GM23338 (cell line): ENCODE results near the gene C3orf70. TPM values are rescaled to one million over a fixed set of nuclear protein-coding genes. Genes with fewer than 3 reads are reported as not detected.
A peak's percentile ranks its signal among the peaks of the same experiment; 100 is the strongest.

Experiments used
- ATAC-seq: fragments of 200-7000 bp; cut with Tn5 transposase; 3 replicates; pipeline ENCODE4 v1.9.1; 2020
- DNase-seq: peaks from one replicate; pipeline ENCODE4 v3.0.0-alpha.2; 2015; ENCODE audit warnings: low spot score
- H2AFZ ChIP-seq: fragments of 200-600 bp; sonication (generic); 2 replicates; pipeline ENCODE4 v1.8.0; 2016; ENCODE audit warnings: antibody characterized with exemption, mild to moderate bottlenecking, moderate library complexity
- H3F3A ChIP-seq: fragments of 200-600 bp; sonication (generic); replicated peaks from 2 replicates; pipeline ENCODE4 v1.8.0; 2017; ENCODE audit warnings: antibody characterized with exemption, mixed run types, low read depth
- H3K27ac ChIP-seq: fragments of 200-600 bp; sonication (generic); 2 replicates; pipeline ENCODE4 v1.6.1; 2016; ENCODE audit warnings: low read depth
- H3K27me3 ChIP-seq: fragments of 200-600 bp; sonication (generic); 2 replicates; pipeline ENCODE4 v1.8.0; 2016; ENCODE audit warnings: mild to moderate bottlenecking, mixed run types, moderate library complexity; ENCODE audit not compliant: insufficient read depth
- H3K36me3 ChIP-seq: fragments of 200-600 bp; sonication (generic); 2 replicates; pipeline ENCODE4 v1.8.0; 2016; ENCODE audit warnings: mild to moderate bottlenecking; ENCODE audit not compliant: insufficient read depth
- H3K4me1 ChIP-seq: fragments of 200-600 bp; sonication (generic); 2 replicates; pipeline ENCODE4 v1.8.0; 2016; ENCODE audit warnings: mild to moderate bottlenecking, moderate library complexity; ENCODE audit not compliant: insufficient read depth
- H3K4me2 ChIP-seq: fragments of 200-600 bp; sonication (generic); 2 replicates; pipeline ENCODE4 v1.7.1; 2017; ENCODE audit warnings: mixed run types
- H3K4me3 ChIP-seq: fragments of 200-600 bp; sonication (generic); 2 replicates; pipeline ENCODE4 v1.6.1; 2016; ENCODE audit warnings: mixed run types
- H3K79me2 ChIP-seq: fragments of 200-600 bp; sonication (generic); replicated peaks from 2 replicates; pipeline ENCODE4 v1.8.0; 2017; ENCODE audit warnings: mild to moderate bottlenecking; ENCODE audit not compliant: insufficient read depth
- H3K9me2 ChIP-seq: fragments of 200-600 bp; sonication (generic); 2 replicates; pipeline ENCODE4 v1.8.0; 2017; ENCODE audit not compliant: insufficient read depth
- H4K20me1 ChIP-seq: fragments of 200-600 bp; sonication (generic); replicated peaks from 2 replicates; pipeline ENCODE4 v1.8.0; 2017; ENCODE audit warnings: mild to moderate bottlenecking; ENCODE audit not compliant: insufficient read depth
- H3K27ac Mint-ChIP-seq: 2 replicates; pipeline ENCODE4 v1.8.0; 2020; ENCODE audit warnings: inconsistent platforms, mild to moderate bottlenecking, moderate library complexity, mixed read lengths
- H3K27me3 Mint-ChIP-seq: 3 replicates; pipeline ENCODE4 v1.8.0; 2022; ENCODE audit warnings: low read depth, mild to moderate bottlenecking, moderate library complexity, mixed read lengths, inconsistent platforms; ENCODE audit not compliant: insufficient read depth, poor library complexity
- H3K36me3 Mint-ChIP-seq: 3 replicates; pipeline ENCODE4 v1.8.0; 2021; ENCODE audit warnings: low read depth, mild to moderate bottlenecking, inconsistent platforms, moderate library complexity, mixed read lengths
- H3K4me1 Mint-ChIP-seq: 3 replicates; pipeline ENCODE4 v1.8.0; 2020; ENCODE audit warnings: mild to moderate bottlenecking, inconsistent platforms, mixed read lengths
- H3K4me3 Mint-ChIP-seq: 3 replicates; pipeline ENCODE4 v1.8.0; 2021; ENCODE audit warnings: moderate library complexity, mild to moderate bottlenecking, inconsistent platforms, mixed read lengths
- H3K9me3 Mint-ChIP-seq: 3 replicates; pipeline ENCODE4 v1.8.0; 2020; ENCODE audit warnings: moderate library complexity, mild to moderate bottlenecking, inconsistent platforms, mixed read lengths
- CREB1 ChIP-seq: fragments of 250-450 bp; sonication (Bioruptor Pico); IDR thresholded peaks from 2 replicates; pipeline ENCODE4 v1.5.0; 2020; ENCODE audit warnings: low read depth, mild to moderate bottlenecking, moderate library complexity
- EZH2 ChIP-seq: fragments of 200-600 bp; sonication (generic); IDR thresholded peaks from one replicate; pipeline ENCODE4 v1.8.0; 2017; ENCODE audit warnings: antibody characterized with exemption, mild to moderate bottlenecking, low read depth; ENCODE audit not compliant: unreplicated experiment
- EZH2phosphoT487 ChIP-seq: fragments of 200-600 bp; sonication (generic); IDR thresholded peaks from one replicate; pipeline ENCODE4 v1.8.1; 2018; ENCODE audit warnings: antibody characterized with exemption; ENCODE audit not compliant: unreplicated experiment
- JUNB ChIP-seq: IDR thresholded peaks from one replicate; pipeline ENCODE4 v1.6.1; 2016; ENCODE audit warnings: antibody characterized with exemption; ENCODE audit not compliant: unreplicated experiment
- polyA plus RNA-seq: library from polyadenylated mRNA; unstranded; fragments of >200 nt; fragmentation: Nextera tagmentation; extraction: Ambion mirVana; gene quantifications from 2 replicates; pipeline ENCODE4 v1.2.1, GENCODE V29; 2016
- total RNA-seq: library from RNA; depleted of rRNA; stranded (reverse); fragments of >200 nt; shearing (Covaris generic); gene quantifications from 2 replicates; pipeline ENCODE4 v1.2.3, GENCODE V29; 2014
- TF ChIP-seq, protein P1 (sequence below), 2 experiments: fragments of 200-600 bp in 1 of 2; sonication (generic) in 1 of 2; conservative IDR thresholded peaks; 2 replicates each; pipeline versions ENCODE4 v1.5.1 to v1.6.1; 2016 to 2017; ENCODE audit warnings: antibody characterized with exemption in 2 of 2, low read depth in 2 of 2, mild to moderate bottlenecking in 2 of 2, moderate library complexity in 1 of 2
- TF ChIP-seq, protein P2 (sequence below): IDR thresholded peaks from one replicate; pipeline ENCODE4 v1.6.1; 2018; ENCODE audit warnings: antibody characterized with exemption; ENCODE audit not compliant: unreplicated experiment
- TF ChIP-seq, protein P3 (sequence below): IDR thresholded peaks from 2 replicates; pipeline ENCODE4 v1.6.1; 2016; ENCODE audit warnings: antibody characterized with exemption

The C3orf70 gene
- total and polyA plus RNA-seq, 2 experiments from 2014 or later: 0.45 to 1.5 TPM

DNA sequence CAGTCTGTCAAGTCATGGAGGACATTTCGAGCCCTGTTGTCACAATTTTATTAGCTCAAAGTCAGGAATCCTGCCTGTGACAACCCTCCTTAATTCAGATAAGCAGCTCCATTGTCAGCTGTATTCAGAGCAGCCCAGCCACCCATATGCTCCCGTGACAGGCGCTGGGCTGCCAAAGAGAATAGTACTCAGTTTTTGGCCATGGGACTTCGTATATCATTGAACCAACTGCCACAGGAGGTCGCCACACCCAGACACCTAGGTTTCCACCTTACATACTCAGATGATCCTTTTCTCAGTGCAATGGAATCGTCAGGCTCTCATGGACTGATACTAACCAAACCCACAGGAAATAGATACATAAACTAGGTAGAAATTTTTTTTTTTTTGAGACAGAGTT, 100.2 kb downstream of the C3orf70 start:
- peak; percentile 67 for ATAC-seq

More for the DNA sequence above, 100.2 kb downstream of the C3orf70 start:
- Mint-ChIP-seq H3K36me3 (peaks cover 44% of the 10 kb centered on the region), H3K9me3 (peaks cover 6% of the 10 kb centered on the region; the same call in 2 of the 3 replicates), H3K27me3 (peaks cover 5% of the 10 kb centered on the region), H3K4me3 (no peak overlapping the region), H3K27ac (no peak overlapping the region), H3K4me1 (no peaks in the 10 kb centered on the region; the same call in 2 of the 3 replicates)
- Histone ChIP-seq H2AFZ (no peak overlapping the region), H3K27ac (no peak overlapping the region), H3K4me3 (no peak overlapping the region), H3F3A (no peaks in the 10 kb centered on the region), H3K9me2 (no peaks in the 10 kb centered on the region), H3K79me2 (no peaks in the 10 kb centered on the region), H3K4me2 (no peak overlapping the region), H3K4me1 (no peaks in the 10 kb centered on the region), H3K36me3 (peaks cover 3% of the 10 kb centered on the region; the same call in 1 of the 2 replicates), H4K20me1 (no peaks in the 10 kb centered on the region), H3K27me3 (no peaks in the 10 kb centered on the region)
- peak; percentile 41 for DNase-seq
- no peak for TF ChIP-seq CREB1 (CRISPR knock-in tag)
- no peak for TF ChIP-seq EZH2phosphoT487
- TF ChIP-seq, protein P1, sequence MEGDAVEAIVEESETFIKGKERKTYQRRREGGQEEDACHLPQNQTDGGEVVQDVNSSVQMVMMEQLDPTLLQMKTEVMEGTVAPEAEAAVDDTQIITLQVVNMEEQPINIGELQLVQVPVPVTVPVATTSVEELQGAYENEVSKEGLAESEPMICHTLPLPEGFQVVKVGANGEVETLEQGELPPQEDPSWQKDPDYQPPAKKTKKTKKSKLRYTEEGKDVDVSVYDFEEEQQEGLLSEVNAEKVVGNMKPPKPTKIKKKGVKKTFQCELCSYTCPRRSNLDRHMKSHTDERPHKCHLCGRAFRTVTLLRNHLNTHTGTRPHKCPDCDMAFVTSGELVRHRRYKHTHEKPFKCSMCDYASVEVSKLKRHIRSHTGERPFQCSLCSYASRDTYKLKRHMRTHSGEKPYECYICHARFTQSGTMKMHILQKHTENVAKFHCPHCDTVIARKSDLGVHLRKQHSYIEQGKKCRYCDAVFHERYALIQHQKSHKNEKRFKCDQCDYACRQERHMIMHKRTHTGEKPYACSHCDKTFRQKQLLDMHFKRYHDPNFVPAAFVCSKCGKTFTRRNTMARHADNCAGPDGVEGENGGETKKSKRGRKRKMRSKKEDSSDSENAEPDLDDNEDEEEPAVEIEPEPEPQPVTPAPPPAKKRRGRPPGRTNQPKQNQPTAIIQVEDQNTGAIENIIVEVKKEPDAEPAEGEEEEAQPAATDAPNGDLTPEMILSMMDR (conservative IDR thresholded peaks at IDR 0.05; ENCODE audit: low read depth in 2 of 2): peak; percentile 19 to 49; a peak in 2 of 4 replicates
- no peak for TF ChIP-seq EZH2
- TF ChIP-seq, protein P2, sequence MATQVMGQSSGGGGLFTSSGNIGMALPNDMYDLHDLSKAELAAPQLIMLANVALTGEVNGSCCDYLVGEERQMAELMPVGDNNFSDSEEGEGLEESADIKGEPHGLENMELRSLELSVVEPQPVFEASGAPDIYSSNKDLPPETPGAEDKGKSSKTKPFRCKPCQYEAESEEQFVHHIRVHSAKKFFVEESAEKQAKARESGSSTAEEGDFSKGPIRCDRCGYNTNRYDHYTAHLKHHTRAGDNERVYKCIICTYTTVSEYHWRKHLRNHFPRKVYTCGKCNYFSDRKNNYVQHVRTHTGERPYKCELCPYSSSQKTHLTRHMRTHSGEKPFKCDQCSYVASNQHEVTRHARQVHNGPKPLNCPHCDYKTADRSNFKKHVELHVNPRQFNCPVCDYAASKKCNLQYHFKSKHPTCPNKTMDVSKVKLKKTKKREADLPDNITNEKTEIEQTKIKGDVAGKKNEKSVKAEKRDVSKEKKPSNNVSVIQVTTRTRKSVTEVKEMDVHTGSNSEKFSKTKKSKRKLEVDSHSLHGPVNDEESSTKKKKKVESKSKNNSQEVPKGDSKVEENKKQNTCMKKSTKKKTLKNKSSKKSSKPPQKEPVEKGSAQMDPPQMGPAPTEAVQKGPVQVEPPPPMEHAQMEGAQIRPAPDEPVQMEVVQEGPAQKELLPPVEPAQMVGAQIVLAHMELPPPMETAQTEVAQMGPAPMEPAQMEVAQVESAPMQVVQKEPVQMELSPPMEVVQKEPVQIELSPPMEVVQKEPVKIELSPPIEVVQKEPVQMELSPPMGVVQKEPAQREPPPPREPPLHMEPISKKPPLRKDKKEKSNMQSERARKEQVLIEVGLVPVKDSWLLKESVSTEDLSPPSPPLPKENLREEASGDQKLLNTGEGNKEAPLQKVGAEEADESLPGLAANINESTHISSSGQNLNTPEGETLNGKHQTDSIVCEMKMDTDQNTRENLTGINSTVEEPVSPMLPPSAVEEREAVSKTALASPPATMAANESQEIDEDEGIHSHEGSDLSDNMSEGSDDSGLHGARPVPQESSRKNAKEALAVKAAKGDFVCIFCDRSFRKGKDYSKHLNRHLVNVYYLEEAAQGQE: no peak
- TF ChIP-seq, protein P3, sequence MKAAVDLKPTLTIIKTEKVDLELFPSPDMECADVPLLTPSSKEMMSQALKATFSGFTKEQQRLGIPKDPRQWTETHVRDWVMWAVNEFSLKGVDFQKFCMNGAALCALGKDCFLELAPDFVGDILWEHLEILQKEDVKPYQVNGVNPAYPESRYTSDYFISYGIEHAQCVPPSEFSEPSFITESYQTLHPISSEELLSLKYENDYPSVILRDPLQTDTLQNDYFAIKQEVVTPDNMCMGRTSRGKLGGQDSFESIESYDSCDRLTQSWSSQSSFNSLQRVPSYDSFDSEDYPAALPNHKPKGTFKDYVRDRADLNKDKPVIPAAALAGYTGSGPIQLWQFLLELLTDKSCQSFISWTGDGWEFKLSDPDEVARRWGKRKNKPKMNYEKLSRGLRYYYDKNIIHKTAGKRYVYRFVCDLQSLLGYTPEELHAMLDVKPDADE: no peak
- TF ChIP-seq JUNB: no peak
